Neural cell (in vitro differentiated cells): ENCODE measurements around the gene RSPH9.
A peak's percentile ranks its signal among the peaks of the same experiment; 100 is the strongest.

ENCODE experiments used
- CTCF ChIP-seq: fragments of 450-650 bp; IDR thresholded peaks from 2 replicates; pipeline ENCODE4 v1.5.1; 2014; ENCODE audit warnings: antibody characterized with exemption, mild to moderate bottlenecking, moderate library complexity; ENCODE audit not compliant: poor library complexity, severe bottlenecking
- EP300 ChIP-seq: fragments of 450-650 bp; conservative IDR thresholded peaks from 2 replicates; pipeline ENCODE4 v1.6.1; 2014; ENCODE audit warnings: antibody characterized with exemption, mild to moderate bottlenecking, moderate library complexity; ENCODE audit not compliant: poor library complexity, severe bottlenecking
- EZH2 ChIP-seq: fragments of 200-600, 300-800 bp; shearing (Covaris generic), sonication (generic); IDR thresholded peaks from 2 replicates; pipeline ENCODE4 v1.6.1; 2014; ENCODE audit warnings: antibody characterized with exemption, low read length, borderline replicate concordance, mild to moderate bottlenecking; ENCODE audit not compliant: insufficient read depth, poor library complexity, severe bottlenecking
- MXI1 ChIP-seq: fragments of 450-650 bp; conservative IDR thresholded peaks from 2 replicates; pipeline ENCODE4 v1.6.1; 2014; ENCODE audit warnings: antibody characterized with exemption, mild to moderate bottlenecking; ENCODE audit not compliant: poor library complexity, severe bottlenecking
- RAD21 ChIP-seq: fragments of 450-650 bp; conservative IDR thresholded peaks from 2 replicates; pipeline ENCODE4 v1.6.1; 2014; ENCODE audit warnings: antibody characterized with exemption, mild to moderate bottlenecking, moderate library complexity
- SMC3 ChIP-seq: fragments of 450-650 bp; conservative IDR thresholded peaks from 2 replicates; pipeline ENCODE4 v1.6.1; 2014; ENCODE audit warnings: antibody characterized with exemption, mild to moderate bottlenecking, moderate library complexity; ENCODE audit not compliant: poor library complexity
- TAF1 ChIP-seq: IDR thresholded peaks from 2 replicates; pipeline ENCODE4 v1.6.1; 2012; ENCODE audit warnings: low read depth
- TF ChIP-seq, protein P1 (sequence below): IDR thresholded peaks from 2 replicates; pipeline ENCODE4 v1.6.1; 2012; ENCODE audit warnings: borderline replicate concordance

DNA sequence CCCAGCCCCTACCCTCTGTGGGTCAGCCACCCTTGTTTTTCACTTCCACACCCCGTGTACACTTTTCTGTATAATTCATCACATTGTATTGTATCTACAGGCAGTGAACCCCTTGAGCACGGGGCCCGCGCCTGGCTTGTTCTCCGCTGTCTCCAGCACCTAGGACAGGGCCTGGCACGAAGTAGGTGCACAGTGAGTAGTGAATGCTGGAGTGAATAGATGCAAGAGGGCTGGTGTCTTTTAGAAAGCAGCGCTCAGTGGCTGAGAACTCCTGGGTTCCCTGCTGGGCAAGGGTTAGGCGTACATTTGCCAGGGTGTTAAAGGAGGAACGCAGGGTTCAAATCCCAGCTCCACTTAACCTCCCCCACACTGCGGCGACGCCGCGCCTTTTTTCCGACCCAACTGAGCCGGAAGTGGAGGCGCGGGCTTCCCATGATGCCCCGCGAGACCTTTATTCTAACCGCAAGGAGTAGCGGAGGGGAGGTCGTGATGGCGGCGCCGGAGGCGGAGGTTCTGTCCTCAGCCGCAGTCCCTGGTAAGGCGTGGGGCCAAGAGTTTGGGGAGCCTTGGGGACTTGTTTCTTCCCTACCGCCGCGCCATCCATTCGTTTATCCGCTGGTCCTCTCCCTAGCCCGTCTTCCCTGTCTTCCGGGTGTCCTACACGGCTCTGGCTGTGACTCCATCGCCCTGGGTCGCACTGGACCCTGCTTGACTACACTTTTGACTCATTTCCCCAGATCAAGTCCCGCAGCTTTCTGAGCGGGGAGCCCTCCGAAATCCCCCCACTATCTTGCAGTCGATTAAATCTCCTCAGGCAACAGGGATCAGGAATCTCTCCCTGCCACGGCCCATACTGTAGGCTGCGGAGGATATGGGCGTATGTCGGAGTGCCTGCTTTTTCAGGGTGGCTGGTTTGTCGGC lies 9.2 kb upstream of the RSPH9 start, which contains the start of gene MAD2L1BP:
- TF ChIP-seq EP300 (no peak), CTCF (peak; percentile 10), EZH2 (no peak), TAF1 (peak; percentile 96), RAD21 (no peak), MXI1 (peak; percentile 73), SMC3 (no peak)
- TF ChIP-seq, protein P1, sequence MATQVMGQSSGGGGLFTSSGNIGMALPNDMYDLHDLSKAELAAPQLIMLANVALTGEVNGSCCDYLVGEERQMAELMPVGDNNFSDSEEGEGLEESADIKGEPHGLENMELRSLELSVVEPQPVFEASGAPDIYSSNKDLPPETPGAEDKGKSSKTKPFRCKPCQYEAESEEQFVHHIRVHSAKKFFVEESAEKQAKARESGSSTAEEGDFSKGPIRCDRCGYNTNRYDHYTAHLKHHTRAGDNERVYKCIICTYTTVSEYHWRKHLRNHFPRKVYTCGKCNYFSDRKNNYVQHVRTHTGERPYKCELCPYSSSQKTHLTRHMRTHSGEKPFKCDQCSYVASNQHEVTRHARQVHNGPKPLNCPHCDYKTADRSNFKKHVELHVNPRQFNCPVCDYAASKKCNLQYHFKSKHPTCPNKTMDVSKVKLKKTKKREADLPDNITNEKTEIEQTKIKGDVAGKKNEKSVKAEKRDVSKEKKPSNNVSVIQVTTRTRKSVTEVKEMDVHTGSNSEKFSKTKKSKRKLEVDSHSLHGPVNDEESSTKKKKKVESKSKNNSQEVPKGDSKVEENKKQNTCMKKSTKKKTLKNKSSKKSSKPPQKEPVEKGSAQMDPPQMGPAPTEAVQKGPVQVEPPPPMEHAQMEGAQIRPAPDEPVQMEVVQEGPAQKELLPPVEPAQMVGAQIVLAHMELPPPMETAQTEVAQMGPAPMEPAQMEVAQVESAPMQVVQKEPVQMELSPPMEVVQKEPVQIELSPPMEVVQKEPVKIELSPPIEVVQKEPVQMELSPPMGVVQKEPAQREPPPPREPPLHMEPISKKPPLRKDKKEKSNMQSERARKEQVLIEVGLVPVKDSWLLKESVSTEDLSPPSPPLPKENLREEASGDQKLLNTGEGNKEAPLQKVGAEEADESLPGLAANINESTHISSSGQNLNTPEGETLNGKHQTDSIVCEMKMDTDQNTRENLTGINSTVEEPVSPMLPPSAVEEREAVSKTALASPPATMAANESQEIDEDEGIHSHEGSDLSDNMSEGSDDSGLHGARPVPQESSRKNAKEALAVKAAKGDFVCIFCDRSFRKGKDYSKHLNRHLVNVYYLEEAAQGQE, result peak; percentile 73
